Measurements from ENCODE around the gene PTPN23.
A peak's percentile ranks its signal among the peaks of the same experiment; 100 is the strongest.

GRCh38 chr3:47380601-47381316, at the start of gene PTPN23:
- peak; percentile 91 for TF ChIP-seq POLR2AphosphoS5 (IDR thresholded peaks at IDR 0.05)
- peak; percentile 8 for TF ChIP-seq CTCF (IDR thresholded peaks at IDR 0.05; ENCODE audit: poor library complexity, severe bottlenecking)
- TF ChIP-seq EZH2 (IDR thresholded peaks at IDR 0.05; ENCODE audit: borderline replicate concordance, insufficient read depth, low read length, poor library complexity, severe bottlenecking), result no peak
- TF ChIP-seq EP300 (conservative IDR thresholded peaks at IDR 0.05; ENCODE audit: poor library complexity, severe bottlenecking), result peak; percentile 33
- peak; percentile 88 for TF ChIP-seq MXI1 (conservative IDR thresholded peaks at IDR 0.05; ENCODE audit: poor library complexity, severe bottlenecking)

Data from neural cell (in vitro differentiated cells).